Omental fat pad (tissue), 4 donors: ENCODE results near the gene SDCBP2. TPM values are rescaled to one million over a fixed set of nuclear protein-coding genes. Genes with fewer than 3 reads are reported as not detected.

Source experiments
- ATAC-seq: fragments of 150-250 bp; one replicate; pipeline ENCODE4 v1.9.1; 2016; ENCODE audit warnings: mild to moderate bottlenecking, moderate library complexity; ENCODE audit not compliant: low FRiP score
- DNase-seq: peaks from one replicate; pipeline ENCODE4 v3.0.0-alpha.2; 2019; ENCODE audit warnings: low spot score
- CTCF ChIP-seq, 3 donors: fragments of 450-650 bp; IDR thresholded peaks; one replicate each; pipeline ENCODE4 v1.5.1; 2016 to 2017; ENCODE audit warnings: antibody characterized with exemption in 3 of 3, mild to moderate bottlenecking in 3 of 3, moderate library complexity in 2 of 3
- total RNA-seq, 4 donors: library from RNA; depleted of rRNA; stranded (reverse); fragments of >200 nt; gene quantifications; one replicate each; pipeline ENCODE4 v1.1.0, GENCODE V29; 2016

The SDCBP2 gene
- total RNA-seq, 4 donors from 2014 or later: 7.7 to 18.0 (median 9.8) TPM

GRCh38 chr20:1331101-1331500, 2.2 kb upstream of the SDCBP2 start:
- ATAC-seq: no peak
- no peak for TF ChIP-seq CTCF (IDR thresholded peaks at IDR 0.05)
- DNase-seq: no peak

- DNase-seq: peak; percentile 23
Measured at GRCh38 chr20:1330075-1330830, 1.3 kb upstream of the SDCBP2 start.

GRCh38 chr20:1327827-1328679, 886 bp downstream of the SDCBP2 start:
- TF ChIP-seq CTCF (IDR thresholded peaks at IDR 0.05): no peak
- ATAC-seq (no peak), DNase-seq (peak; percentile 22)

More at GRCh38 chr20:1330075-1330830, 1.3 kb upstream of the SDCBP2 start:
- no peak for ATAC-seq
- no peak for TF ChIP-seq CTCF (IDR thresholded peaks at IDR 0.05)

GRCh38 chr20:1327241-1327653, 1.7 kb downstream of the SDCBP2 start:
- DNase-seq: peak; percentile 75
- no peak for TF ChIP-seq CTCF (IDR thresholded peaks at IDR 0.05)
- peak; percentile 72 for ATAC-seq

- peak; percentile 22 for ATAC-seq
- TF ChIP-seq CTCF (IDR thresholded peaks at IDR 0.05): no peak
- DNase-seq: peak; percentile 8
Measured at GRCh38 chr20:1326031-1326930, 2.7 kb downstream of the SDCBP2 start.

- peak; percentile 80 for ATAC-seq
- no peak for TF ChIP-seq CTCF (IDR thresholded peaks at IDR 0.05)
- DNase-seq: peak; percentile 90
Measured at GRCh38 chr20:1325173-1326030, 3.5 kb downstream of the SDCBP2 start.
